NCI-H2081 treated with DMSO at 0.1 percent for 48 hours (cell line): ENCODE data around the gene MOCS3.

Source experiments
- DNase-seq: peaks from one replicate; lab custom pipeline; 2025; lab: John Stamatoyannopoulos, UW

Gene MOCS3

GRCh38 chr20:50958615-50959542 lies at the start of gene MOCS3:
MOCS3 (plus strand) TSS chr20:50958818; CDS start chr20:50958843, 25 bp downstream.
- peak; percentile 90 for DNase-seq

GRCh38 chr20:50909413-50909812 lies 49.2 kb upstream of the MOCS3 start:
- DNase-seq: no peak

- no peak for DNase-seq
Observed at GRCh38 chr20:50911030-50911429, 47.6 kb upstream of the MOCS3 start.

GRCh38 chr20:50911716-50912115 lies 46.9 kb upstream of the MOCS3 start:
- no peak for DNase-seq

- DNase-seq: no peak
Observed at GRCh38 chr20:50913690-50914375, 44.8 kb upstream of the MOCS3 start.

- no peak for DNase-seq
Observed at GRCh38 chr20:50915424-50915823, 43.2 kb upstream of the MOCS3 start.

- DNase-seq: no peak
Observed at GRCh38 chr20:50916257-50916656, 42.4 kb upstream of the MOCS3 start.

GRCh38 chr20:50916934-50917333 lies 41.7 kb upstream of the MOCS3 start:
- DNase-seq: no peak

- no peak for DNase-seq
Observed at GRCh38 chr20:50918403-50918802, 40.2 kb upstream of the MOCS3 start.

GRCh38 chr20:50919567-50919966 lies 39.1 kb upstream of the MOCS3 start:
- DNase-seq: no peak

- no peak for DNase-seq
Observed at GRCh38 chr20:50920997-50921396, 37.6 kb upstream of the MOCS3 start.

GRCh38 chr20:50921803-50922501 lies 36.7 kb upstream of the MOCS3 start:
- DNase-seq: no peak

GRCh38 chr20:50924261-50924920 lies 34.2 kb upstream of the MOCS3 start:
- no peak for DNase-seq

- DNase-seq: no peak
Observed at GRCh38 chr20:50926530-50926929, 32.1 kb upstream of the MOCS3 start.

GRCh38 chr20:50928469-50928868 lies 30.1 kb upstream of the MOCS3 start:
- no peak for DNase-seq

- DNase-seq: peak; percentile 77
Observed at GRCh38 chr20:50929299-50930138, 29.1 kb upstream of the MOCS3 start.

- no peak for DNase-seq
Observed at GRCh38 chr20:50930139-50930975, 28.3 kb upstream of the MOCS3 start.

- DNase-seq: no peak
Observed at GRCh38 chr20:50930976-50931305, 27.7 kb upstream of the MOCS3 start.

GRCh38 chr20:50931306-50932015 lies 27.2 kb upstream of the MOCS3 start, which contains the start of gene ADNP:
ADNP (minus strand) TSS chr20:50931437; CDS start chr20:50903996, 27,441 bp downstream.
- peak; percentile 71 for DNase-seq
